ENCODE data around the gene INO80E.

INO80E gene

GRCh38 chr16:29993191-29993902 lies 2.7 kb upstream of the INO80E start:
- DNase-seq (ENCODE audit: low read depth): no peak

DNA sequence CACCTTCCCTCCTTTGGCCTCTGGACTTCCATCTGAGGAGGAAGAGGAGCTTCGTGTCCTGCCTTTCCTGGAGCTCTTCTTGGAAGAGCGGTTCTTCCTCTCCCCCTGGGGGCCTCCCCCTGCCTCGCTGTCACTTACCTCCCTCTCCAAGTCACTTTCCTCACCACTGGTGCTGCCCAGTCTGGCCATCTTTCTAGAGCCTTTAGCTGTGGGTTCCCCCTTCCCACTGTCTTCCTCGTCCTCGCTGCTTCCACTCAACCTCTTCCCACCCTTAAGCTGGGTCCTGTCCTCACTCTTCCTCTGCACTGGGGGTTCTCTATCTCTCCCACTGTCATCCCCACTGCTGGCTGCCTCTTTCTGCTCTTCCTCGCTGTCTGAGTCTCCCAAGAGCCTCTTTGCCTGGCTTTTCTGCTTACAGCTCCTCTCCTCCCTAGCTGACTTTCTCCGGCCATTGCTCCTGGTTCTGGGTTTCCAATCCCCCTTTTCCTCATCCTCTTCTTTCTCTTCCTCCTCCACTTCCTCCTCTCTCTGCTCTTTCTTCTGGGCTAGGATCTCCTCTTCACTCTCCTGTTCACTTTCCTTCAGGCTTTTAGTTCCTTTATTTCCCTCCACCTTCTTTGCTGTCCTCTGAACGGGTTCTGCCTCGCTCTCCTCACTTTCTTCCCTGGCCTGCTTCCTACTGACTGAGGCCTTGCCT lies 2.0 kb upstream of the INO80E start:
- DNase-seq (ENCODE audit: low read depth): no peak

DNA sequence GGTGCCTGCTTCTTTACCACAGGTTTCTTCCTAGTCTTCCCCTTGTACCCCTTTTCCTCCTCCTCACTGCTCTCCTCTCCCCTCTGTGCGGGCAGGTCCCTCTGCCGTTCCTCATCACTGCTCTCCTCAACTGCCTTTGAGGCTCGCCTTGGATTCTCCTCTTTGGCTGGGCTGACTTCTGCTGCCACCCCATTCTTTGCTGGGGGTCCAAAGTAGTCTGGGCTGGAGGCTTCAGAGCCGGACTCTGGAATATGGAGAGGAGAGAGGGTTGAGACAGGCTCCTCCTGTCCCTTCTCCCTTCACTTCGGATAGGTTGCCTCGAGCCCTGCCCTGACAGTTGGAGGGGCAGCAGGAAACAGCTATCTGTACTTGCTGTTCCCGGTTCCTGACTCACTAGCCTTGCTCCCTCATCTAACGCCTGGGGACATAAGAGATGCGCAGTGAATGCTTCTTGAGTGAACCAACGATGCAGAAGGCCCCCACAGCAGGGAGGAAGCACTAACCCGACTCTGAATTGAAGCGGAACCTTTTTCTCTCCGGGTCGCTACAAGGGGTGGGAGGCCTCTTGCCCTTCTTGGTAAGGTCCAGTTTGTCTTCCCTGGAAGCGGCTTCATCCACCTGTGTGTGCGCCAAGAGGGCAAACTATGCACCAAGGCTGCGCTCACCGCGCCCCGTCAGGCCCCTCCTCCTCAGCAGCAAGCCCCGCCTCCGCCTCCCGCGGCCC lies 1.3 kb upstream of the INO80E start:
- DNase-seq (ENCODE audit: low read depth): peak; percentile 50

- DNase-seq (ENCODE audit: low read depth): peak; percentile 80
Measured at GRCh38 chr16:29995324-29995910, 624 bp upstream of the INO80E start, which contains the start of gene HIRIP3. TSS of gene HIRIP3 (minus strand) at chr16:29995617. CDS start at chr16:29995605, 12 bp downstream.

GRCh38 chr16:29996766-29997250 lies 767 bp downstream of the INO80E start:
- DNase-seq (ENCODE audit: low read depth): no peak

- no peak for DNase-seq (ENCODE audit: low read depth)
Measured at GRCh38 chr16:29999605-30000004, 3.6 kb downstream of the INO80E start.

DNA sequence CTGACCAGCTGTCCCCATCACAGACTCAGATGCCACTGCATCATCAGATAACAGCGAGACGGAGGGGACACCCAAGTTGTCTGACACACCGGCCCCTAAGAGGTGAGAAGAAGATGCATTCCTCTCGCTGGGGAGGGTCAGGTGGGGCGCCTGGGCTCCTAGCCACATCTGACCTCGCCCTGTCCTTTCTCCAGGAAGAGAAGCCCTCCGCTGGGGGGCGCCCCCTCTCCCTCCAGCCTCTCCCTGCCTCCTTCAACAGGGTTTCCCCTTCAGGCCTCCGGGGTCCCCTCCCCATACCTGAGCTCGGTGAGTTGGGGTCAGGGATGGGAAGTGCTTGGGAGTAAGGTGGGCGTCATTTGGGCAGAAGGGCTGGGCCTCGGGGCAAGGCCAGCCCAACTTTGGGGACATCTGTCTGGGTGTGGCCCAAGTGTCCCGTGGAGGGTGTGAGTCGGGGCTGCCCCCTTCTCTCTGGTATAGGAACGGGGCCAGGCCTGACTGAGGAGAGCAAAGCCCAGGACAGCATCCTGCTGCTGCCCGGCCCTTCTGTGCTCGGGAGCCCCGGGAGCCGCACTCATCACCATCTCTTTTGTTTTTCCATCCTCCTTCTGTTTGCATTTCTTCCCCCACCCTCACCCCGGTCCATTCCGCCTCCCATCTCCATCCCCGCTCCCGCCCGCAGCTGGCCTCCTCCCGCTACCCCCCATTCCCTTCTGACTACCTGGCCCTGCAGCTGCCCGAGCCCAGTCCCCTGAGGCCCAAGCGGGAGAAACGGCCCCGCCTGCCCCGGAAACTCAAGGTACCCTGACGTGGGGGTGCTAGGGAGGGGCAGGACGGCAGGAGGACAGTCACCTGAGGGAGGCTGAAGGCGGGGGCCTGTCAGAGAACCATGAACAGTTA lies 4.9 kb downstream of the INO80E start:
- no peak for DNase-seq (ENCODE audit: low read depth)

DNA sequence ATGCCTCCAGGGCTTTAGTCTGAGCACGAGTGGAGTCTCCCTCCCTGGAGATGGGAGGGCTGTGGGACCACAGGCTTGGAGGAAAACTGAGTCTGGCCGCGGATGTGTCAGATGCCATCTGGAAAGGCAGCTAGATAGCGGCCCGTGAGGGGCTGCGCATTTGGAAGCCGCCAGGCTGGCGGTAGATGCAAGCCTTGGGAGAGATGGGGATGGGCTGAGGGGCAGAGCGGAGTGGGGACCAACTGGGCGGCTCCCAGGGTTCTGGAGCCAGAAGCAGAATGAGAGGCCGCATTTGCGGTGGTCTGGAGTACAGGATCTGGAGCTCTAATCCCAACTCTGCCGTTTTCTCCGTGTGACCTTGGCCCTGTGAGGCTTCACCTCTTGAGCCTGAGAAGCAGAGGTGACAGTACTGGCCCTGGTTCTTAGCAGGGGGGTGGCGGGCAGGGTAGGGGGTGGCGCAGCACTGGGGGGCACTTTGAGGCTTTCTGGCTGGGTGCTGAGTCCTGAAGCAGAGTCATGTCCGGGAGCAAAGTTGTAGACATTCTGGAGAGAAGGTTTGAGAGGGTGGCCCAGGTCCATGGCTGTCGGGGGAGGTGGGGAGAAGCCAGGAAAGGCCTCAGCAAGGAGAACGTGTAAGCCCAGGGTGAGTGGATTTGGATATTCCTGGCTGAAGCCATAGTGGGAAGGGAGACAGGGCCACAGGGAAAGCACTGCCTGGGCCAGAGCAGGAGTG lies 6.7 kb downstream of the INO80E start:
- DNase-seq (ENCODE audit: low read depth): no peak

DNA sequence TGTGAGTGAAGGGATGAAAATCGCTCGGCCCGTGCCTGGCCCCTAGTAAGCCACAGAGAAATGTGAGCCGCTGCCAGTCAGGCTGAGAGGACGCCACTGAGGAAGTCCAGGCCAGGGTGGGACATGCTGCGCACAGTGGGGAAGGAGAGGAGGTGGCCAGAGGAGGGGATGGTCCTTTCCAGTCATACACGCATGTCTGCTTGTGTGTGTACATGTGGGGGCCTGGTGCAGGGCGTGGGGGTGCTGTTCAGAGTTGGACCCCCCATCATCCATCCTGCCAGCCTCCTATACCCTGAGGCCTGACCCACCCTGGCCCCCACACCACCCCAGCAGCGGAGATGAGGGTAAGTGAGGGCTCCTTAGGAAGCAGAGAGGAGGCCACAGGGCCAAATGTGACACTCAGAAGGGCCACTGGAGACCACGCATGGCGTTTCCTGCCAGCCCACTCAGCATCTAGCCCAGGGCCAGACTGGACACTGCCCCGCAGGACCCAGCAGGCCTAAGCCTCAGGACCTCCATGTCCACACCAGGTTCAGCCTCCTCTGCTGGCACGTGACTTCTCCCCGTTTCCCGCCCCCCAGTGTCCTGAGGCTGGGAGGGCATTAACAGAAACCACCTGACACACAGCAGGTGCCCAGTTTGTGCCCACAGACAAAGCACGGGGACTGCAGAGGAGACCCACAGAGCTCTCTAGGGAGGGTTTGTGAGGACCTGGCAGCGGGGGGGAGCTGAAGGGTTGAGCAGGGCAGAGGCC lies 7.8 kb downstream of the INO80E start:
- DNase-seq (ENCODE audit: low read depth): no peak

- DNase-seq (ENCODE audit: low read depth): no peak
Measured at GRCh38 chr16:30004424-30004776, 8.4 kb downstream of the INO80E start.

DNA sequence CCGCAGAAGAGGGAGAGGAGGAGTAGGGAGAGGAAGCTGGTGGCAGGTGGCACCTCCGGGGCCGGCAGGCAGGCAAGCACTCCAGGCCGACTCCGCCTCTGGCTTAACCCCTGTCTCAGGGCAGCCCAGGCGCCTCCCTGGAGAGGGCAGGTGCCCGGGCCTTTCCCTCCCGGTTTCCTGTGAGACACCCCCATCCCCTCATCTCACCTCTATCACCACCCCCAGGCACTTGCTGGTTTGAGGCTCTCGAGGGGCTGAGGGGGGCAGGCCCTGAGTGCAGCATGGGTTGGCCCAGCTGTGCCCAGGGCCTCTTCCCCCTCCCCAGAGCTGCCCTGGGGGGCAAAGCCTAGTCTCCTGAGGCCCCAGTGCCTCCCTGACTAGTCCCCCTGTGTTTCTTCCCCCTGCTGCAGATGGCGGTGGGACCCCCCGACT lies 8.8 kb downstream of the INO80E start:
- no peak for DNase-seq (ENCODE audit: low read depth)

- no peak for DNase-seq (ENCODE audit: low read depth)
Measured at GRCh38 chr16:30005341-30006094, 9.5 kb downstream of the INO80E start.

GRCh38 chr16:30006095-30006473 lies 10.0 kb downstream of the INO80E start:
- no peak for DNase-seq (ENCODE audit: low read depth)

DNA sequence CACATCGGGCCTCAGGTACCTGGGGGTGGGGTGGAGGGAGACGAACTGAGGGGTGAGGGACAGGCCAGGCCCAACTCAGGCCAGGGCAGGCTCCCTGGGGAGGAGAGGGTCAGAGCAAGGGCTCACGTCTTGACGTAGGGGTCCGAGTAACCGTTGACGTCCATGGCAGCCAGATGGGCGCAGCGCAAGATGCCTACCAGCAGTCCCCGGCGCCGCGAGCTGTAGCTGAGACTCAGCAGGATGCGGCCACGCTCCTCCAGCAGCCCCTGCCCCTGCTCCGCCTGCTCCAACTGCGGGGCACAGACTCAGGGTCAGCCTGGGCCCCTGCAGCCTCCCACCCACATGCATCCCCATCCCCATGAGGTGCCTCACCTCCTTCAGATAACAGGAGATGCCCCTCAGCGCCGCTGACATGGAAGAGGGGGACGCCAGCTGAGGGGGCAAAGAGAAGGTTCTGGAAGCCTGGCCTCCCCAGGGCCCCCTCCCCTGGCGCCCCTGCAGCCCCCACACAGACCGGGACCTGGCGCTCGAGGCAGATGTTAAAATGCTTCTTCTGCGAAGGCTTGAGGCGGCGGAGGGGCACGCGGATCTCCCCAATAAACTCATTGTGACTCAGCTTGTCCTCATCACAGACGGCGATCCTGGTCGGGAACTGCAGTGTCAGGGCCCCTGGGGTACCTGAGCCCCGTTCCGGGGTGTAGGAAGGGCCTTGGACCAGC lies 10.8 kb downstream of the INO80E start:
- no peak for DNase-seq (ENCODE audit: low read depth)

- no peak for DNase-seq (ENCODE audit: low read depth)
Measured at GRCh38 chr16:30007378-30007895, 11.4 kb downstream of the INO80E start.

DNA sequence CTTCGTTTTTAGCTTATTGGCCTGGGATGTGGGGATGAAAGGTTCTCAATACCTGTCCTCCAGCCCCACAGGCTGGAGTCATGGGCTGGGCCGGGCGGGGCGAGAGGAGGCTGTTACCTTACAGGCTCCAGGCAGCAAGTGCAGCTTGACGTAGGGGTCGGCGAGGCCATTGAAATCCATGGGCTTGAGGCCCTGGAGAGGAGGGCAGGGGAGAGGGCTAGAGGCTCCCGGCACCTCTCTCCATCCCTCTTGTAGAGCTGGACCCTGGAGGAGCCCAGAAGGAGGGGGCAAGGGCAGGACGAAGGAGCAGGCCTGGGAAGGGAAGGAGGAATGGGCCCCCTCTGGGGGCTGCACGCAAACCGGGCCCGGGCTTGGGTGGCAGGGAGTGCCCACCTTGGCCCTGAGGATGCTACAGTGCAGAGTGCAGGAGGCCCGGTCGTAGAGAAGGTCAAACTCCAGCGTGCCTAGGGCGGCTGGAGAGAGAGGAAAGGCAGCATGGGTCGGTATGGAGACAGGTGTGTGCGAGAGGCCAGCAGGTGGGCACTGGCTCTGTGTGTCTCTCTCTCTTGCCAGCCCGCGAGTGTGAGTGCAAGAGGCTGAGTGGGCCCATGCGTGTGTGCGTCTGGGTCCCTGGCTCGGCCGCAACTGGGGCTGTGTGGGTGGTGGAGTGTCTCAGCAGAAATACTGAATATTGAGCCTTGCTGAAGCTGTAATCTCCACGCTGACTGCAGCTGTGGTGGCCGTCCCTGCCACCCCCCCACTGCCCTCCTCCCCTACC lies 13.2 kb downstream of the INO80E start:
- no peak for DNase-seq (ENCODE audit: low read depth)

DNA sequence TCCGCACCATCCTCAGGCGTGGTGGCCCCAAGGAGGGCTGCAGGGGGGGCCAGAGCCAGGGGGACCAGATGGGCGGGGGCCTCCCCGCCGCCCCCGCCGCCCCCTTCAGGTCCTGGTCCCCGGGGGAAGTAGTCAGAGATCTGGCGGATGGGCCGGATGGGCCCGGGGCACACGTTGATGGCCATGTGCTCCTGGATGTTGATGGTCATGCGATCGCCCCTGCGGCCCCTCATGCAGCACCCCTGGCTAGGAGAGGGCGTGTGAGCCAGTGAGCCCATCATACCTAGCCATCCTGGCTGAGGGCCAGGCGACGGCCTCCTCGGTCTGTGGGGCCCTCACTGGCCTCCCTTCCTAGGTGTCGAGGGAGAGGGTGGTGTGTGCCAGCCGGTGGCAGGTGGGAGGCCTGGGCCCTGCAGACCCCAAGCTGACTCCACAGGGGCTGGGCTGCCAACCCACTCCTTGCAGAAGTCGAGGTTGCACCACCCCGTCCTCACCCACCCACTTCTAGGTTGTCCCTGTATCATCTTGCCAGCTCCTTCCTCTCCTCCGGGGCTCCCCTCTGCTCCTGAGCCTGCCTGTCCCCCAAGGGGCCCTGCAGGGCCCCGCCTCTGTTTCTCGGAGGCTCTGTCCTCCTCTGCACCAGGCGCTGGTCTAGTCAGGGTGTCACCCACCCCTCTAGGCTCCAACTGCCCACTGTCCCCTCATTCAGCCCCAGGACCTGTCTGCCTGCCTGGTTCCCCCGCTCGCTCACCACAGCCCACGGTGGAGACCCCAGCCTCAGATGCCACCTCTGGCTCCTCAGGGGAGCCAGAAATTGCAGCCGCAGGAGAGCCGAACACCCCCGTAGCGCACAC lies 14.2 kb downstream of the INO80E start:
- no peak for DNase-seq (ENCODE audit: low read depth)
